Endothelial cell of hepatic sinusoid (primary cell): ENCODE results near the gene MYL6.

ENCODE experiments used
- in situ Hi-C: cut with HindIII; loops from 2 replicates; pipeline ENCODE4 v1.10.0; 2017; ENCODE audit warnings: low sequenced_read_pairs

MYL6 gene

DNA sequence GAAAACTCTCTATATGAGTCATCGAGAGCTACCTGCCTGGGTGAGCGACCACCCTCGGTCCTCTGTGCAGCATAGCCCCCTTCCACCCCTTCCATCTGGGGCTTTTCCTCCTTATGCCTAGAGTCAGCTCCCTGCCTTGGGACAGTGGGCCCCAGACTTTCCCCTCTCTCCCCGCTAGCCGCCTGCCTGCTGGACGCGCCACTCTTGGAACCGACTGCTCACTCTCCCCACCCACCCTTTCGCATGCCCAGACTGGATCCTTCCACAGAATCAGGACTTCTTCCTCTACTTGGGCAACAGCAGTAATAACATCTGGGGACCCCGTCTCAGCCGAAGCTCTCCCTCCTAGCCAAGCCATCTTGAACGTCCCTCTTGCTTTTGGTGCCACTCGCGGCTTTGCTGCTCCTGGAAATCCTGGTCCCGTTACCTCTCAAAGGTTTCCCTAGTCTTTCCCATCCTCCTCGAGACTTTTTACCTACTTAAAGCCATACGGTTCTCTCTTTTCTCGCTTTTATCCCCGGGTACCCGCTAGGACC, 29.4 kb upstream of the MYL6 start:
- in situ Hi-C loops: no loop called here

DNA sequence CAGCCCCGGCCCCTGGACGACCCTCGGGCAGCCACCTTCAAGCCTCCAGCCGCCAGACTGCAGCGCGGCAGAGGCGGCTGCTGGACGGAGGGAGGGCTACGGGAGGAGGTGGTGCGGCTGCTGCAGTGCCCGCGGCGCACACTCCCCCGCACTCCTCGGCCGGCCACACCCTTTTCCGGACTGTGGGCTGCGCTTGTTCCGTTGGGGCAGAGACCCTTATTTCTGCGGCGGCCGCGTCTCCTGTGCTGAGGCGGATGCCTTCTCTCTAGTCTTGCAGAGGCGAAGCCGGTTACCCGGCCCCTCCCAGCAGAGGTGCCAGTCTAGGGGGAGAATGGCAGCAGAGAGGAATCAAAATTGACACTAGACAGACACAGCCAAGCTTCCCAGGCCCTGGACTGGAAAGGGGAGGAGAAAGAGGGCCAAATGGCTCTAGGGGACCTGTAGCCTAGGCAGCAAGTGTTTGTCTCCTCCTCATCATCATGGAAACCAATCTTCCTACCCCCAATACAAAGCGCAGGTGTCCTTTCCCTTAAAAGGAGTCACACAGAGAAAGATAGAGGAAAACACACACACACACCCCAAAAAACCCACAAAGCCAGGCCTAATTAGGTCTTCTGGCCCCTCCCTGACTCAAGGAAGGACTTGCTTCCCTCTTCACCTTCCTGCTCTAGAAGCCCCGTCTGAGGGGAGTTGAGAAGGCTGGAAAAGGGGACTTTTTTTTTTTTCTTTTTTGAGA, 28.8 kb upstream of the MYL6 start:
- in situ Hi-C loops: no loop called here

DNA sequence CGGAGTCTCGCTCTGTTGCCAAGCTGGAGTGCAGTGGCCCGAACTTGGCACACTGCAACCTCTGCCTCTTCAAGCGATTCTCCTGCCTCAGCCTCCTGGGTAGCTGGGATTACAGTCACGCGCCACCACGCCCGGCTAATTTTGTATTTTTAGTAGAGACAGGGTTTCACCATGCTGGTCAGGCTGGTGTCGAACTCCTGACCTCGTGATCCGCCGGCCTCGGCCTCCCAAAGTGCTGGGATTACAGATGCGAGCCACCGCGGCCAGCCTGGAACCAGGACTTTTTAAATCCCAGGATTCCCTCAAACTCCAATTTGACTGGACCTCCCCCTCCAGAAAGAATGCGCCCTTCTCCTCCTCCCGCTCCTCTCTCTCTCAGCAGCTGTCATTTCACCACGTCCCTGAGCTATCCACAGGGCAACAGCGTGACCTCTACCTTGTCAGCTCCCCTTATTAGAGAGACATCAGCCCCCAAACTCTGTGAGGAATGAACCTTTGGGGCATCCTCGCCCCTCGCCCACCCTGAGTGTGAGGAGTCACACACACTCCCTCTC, 28.1 kb upstream of the MYL6 start:
- in situ Hi-C loops: no loop called here

DNA sequence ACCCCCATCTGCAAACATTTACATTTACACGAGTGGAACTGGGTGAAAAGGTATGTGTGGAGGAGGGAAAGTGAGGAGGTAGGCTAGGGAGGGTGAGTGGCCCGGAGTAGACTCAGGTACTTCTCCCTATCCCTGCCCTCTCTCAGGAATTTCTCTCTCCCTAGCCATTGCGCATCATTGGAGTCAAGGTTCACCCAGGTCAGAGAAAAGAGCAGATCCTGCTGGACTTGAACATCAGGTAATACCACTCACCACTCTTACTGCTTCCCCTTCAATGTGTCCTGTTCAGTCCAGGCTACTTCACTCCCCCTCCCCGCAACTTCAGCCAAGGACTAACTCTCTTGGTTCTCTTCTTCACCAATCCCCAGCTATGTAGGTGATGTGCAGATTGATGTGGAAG, 27.3 kb upstream of the MYL6 start:
- in situ Hi-C loops: no loop called here

- in situ Hi-C loops: no loop called here
Observed at GRCh38 chr12:56134897-56135296, 23.3 kb upstream of the MYL6 start.

DNA sequence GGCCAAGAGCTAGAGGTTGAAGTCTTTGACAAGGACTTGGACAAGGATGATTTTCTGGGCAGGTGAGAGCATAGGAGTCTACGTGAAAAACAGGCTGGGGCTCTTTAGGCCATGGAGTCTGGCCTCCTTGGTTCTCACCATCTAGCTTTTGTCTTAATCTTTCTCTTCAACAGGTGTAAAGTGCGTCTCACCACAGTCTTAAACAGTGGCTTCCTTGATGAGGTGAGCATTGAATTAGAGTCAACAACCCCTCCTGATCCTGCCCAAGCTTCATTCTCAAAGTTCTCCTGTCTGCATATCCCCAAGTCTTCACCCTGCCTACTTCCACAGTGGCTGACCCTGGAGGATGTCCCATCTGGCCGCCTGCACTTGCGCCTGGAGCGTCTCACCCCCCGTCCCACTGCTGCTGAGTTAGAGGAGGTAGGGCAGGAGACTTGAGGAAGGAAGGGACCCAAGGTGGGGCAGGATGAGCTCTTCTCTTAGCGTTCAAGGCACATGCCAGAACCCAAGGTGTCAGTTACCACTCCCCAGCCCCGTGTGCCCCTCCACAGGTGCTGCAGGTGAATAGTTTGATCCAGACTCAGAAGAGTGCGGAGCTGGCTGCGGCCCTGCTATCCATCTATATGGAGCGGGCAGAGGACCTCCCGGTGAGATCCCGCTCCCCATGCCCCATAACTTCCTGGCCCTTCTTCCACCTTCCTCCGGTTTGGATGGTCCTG, 20.1 kb upstream of the MYL6 start:
- in situ Hi-C loops: no loop called here

DNA sequence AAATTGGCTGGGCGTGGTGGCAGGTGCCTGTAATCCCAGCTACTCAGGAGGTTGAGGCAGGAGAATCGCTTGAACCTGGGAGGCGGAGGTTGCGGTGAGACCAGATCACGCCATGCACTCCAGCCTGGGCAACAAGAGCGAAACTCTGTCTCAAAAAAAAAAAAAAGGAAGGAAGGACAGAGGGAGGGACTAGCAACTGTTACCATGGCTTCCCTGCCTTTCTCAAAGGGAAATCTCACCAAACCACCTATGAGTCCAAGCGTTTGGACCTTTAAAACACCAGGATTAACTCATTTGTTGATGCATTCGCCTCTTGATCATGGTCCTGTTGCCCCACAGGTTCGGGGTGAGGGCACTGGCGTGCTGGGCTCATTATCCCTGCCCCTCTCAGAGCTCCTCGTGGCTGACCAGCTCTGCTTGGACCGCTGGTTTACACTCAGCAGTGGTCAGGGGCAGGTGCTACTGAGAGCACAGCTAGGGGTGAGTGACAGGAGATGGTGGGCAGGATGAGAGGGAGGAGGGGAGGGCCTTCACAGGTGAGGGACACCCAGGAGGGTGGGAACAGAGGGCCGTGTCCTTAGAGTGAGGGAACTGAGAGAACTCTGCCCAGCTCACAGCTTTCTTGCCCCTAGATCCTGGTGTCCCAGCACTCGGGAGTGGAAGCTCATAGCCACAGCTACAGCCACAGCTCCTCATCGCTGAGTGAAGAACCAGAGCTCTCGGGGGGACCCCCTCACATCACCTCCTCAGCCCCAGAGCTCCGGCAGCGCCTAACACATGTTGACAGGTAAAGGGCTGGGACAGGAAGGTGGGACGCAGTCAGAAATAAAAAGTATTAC, 16.0 kb upstream of the MYL6 start:
- in situ Hi-C loops: no loop called here

- in situ Hi-C loops: no loop called here
Observed at GRCh38 chr12:56143217-56143616, 14.9 kb upstream of the MYL6 start.

DNA sequence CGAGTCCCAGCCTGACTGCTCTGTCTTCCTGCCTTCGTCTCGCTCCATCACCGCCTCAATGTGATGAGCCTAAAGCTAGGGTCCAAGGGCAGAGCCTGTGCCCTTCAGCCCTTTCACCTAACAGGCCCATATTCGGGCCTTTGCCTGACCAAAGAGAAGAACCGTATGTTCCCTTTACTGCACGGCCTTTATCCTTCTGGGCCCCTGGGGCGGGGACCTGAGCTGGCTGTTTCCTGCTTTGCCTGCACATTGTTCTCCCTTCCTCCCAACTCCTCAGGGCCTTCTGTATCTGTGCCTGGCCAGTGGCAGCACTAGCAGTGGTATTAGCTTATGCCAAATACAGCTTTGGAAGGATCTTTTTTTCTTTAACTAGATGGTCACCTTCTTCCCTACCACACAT, 14.3 kb upstream of the MYL6 start:
- in situ Hi-C loops: no loop called here

DNA sequence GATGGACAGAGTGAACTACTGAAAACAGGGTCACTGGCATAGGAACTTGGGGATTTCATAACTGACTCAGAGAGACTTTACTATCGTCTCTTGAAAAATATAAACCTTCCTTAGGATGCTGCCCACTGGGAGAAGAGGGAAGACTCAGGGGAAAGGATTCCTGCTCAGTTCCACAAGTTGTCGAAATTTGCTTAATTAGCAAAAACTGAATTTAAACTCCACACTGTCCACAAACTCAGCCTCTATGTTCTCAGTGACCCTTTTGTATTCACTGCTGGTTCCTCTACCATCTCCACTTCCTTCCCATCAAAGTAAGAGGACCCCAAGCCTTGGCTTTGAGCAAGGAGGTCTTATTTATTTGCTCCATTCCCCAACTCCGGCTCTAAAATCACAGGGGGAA, 12.9 kb upstream of the MYL6 start:
- in situ Hi-C loops: no loop called here

GRCh38 chr12:56146492-56147460, 11.4 kb upstream of the MYL6 start:
- in situ Hi-C loops: no loop called here

DNA sequence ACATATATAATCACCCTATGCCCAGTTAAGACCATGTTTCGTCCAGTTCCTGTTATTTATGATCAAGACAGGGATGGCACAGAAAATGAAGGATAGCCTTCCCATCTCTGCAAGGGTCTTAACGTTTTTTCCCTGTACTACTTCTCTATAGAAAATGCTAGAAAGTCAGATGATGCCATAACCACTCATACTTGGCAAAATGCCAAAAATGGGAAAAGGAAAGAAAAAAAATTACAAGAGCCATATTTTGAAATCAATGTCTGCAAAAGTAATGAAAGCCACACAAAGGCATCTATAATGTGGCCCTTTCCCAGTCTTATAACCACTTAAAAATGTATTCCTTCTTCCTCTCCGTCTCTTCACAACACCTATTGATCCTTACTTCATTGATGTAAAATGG, 7.6 kb upstream of the MYL6 start:
- in situ Hi-C loops: no loop called here

- in situ Hi-C loops: no loop called here
Observed at GRCh38 chr12:56151672-56152131, 6.5 kb upstream of the MYL6 start.

GRCh38 chr12:56152132-56152755, 5.9 kb upstream of the MYL6 start, which contains the start of gene MYL6B:
Gene MYL6B (plus strand): TSS chr12:56152587. CDS start chr12:56153919, 1,332 bp downstream.
- in situ Hi-C loops: no loop called here

- in situ Hi-C loops: no loop called here
Observed at GRCh38 chr12:56152756-56153677, 5.1 kb upstream of the MYL6 start.

GRCh38 chr12:56153678-56154065, 4.5 kb upstream of the MYL6 start:
- in situ Hi-C loops: no loop called here

DNA sequence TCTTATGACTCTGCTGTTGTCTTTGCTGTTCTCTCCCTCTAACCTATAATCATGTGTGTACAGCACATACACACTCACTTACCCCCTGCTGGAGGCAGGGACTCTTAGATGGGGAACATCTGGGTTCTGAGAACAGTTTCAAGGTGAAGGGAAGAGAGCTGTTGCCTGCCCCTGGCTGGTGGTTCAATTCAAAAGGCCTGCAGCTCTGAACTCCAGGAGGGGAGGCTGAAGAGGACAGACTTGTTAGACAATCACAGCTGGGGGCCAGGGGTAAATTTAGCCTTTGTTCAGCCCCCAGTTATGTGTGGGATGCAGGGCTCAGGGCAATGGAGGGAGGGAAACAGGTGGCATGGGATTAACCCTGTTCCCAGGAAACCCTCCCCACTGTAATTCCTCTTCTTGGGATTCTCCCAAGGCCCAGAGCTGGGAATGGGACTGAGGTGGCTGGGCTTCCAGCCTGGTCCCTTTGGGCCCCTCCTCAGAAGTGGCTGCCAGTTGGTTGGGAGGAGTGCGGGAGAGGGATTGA, 3.9 kb upstream of the MYL6 start:
- in situ Hi-C loops: no loop called here

- in situ Hi-C loops: no loop called here
Observed at GRCh38 chr12:56154818-56155217, 3.3 kb upstream of the MYL6 start.
